Spinal cord (tissue), 10 donors: Measurements from ENCODE around the gene RPUSD1. TPM values are rescaled to one million over a fixed set of nuclear protein-coding genes. Genes with fewer than 3 reads are reported as not detected.

Source experiments
- DNase-seq, 6 donors: peaks; one replicate each; pipeline versions ENCODE4 v3.0.0 to v3.0.0-alpha.2; 2013 to 2015; ENCODE audit warnings: low spot score in 6 of 6, low read depth in 4 of 6
- H3K27ac ChIP-seq: one replicate; pipeline ENCODE4 v1.5.1; 2013; ENCODE audit warnings: low read depth, low read length, control low read depth
- H3K27me3 ChIP-seq: one replicate; pipeline ENCODE4 v1.6.1; 2013; ENCODE audit warnings: low read length; ENCODE audit not compliant: control insufficient read depth, insufficient read depth
- H3K36me3 ChIP-seq: one replicate; pipeline ENCODE4 v1.6.1; 2013; ENCODE audit warnings: low read length; ENCODE audit not compliant: control insufficient read depth, insufficient read depth
- H3K4me1 ChIP-seq: one replicate; pipeline ENCODE4 v1.6.1; 2013; ENCODE audit warnings: low read length; ENCODE audit not compliant: control insufficient read depth, insufficient read depth
- H3K4me3 ChIP-seq: one replicate; pipeline ENCODE4 v1.5.1; 2013; ENCODE audit warnings: low read depth, low read length, control low read depth
- H3K9me3 ChIP-seq: one replicate; pipeline ENCODE4 v1.6.1; 2013; ENCODE audit warnings: low read length; ENCODE audit not compliant: control insufficient read depth, insufficient read depth
- WGBS: methylation state at CpG from one replicate; pipeline ENCODE4 v1.1.5; 2013; ENCODE audit warnings: missing lambda C conversion rate; ENCODE audit not compliant: insufficient coverage; 5-methylcytosine and 5-hydroxymethylcytosine counted together
- polyA plus RNA-seq, 2 donors: library from polyadenylated mRNA; unstranded; fragments of 120-200 nt; gene quantifications; one replicate each; pipeline ENCODE4 v1.2.1, GENCODE V29; 2013; ENCODE audit not compliant: insufficient read length in 2 of 2
- total RNA-seq, 2 donors: library from RNA; depleted of rRNA in 1 of 2; stranded (reverse); fragments of 120-200 nt in 1 of 2; fragments of >200 nt in 1 of 2; gene quantifications; one replicate each; pipeline versions ENCODE4 v1.2.3 to v1.2.4, GENCODE V29; 2013 to 2014
- donor health status: healthy.

Gene RPUSD1
- total and polyA plus RNA-seq, 4 donors, result 9.3 to 23.9 (median 18.6) TPM

- DNase-seq, result peak; percentile 72 to 98 (median 88)
- peaks cover 27% of the 10 kb centered on the region for H3K4me1 ChIP-seq
- H3K27ac ChIP-seq, result no peak within 1 kb of the TSS
- H3K36me3 ChIP-seq, result peaks cover 85% of the 10 kb centered on the region
- no peaks in the 10 kb centered on the region for H3K9me3 ChIP-seq
- no peaks in the 10 kb centered on the region for H3K27me3 ChIP-seq
- under 1% methylated on average over 94 of the region's 97 CpGs for WGBS
- peak within 1 kb of the TSS; percentile 65 for H3K4me3 ChIP-seq
These were observed 382 bp upstream of the RPUSD1 start, which contains the start of gene CHTF18 for GRCh38 chr16:788399-789126. CHTF18 (plus strand) TSS chr16:788620; CDS start chr16:788685, 65 bp downstream.

DNA sequence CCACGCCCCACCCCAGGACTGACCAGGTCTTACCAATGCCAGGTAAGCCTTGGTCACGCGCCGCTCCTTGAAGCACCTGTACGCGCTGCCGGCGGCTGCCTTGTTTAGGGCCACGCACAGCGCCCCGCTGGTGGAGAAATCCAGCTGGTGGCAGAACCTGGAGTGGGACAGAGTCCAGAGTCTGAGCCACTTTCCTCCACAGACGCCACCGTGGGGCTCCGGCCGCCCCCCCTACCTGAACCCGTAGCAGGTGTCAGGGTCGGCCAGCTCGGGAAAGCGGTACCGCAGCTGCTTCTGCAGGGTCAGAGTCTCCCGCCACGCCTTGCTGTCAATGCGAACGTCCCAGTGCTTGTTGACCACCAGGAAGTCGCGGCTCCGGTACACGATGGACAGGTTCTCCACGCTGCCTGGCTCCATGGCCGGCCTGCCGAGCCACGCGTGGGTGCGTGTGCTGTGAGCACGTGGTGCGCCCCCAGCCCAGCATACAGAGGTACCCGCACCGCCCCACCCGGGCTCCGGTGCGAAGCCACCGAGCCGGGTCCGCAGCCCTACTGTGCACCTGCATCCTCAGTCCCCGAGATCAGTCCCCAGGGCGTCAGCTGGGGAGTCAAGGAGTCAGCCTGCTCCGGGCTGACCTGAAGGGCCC, 737 bp downstream of the RPUSD1 start:
- 46% methylated on average over 47 of the region's 47 CpGs for WGBS
- Histone ChIP-seq H3K36me3 (peaks cover 74% of the 10 kb centered on the region), H3K27ac (no peak overlapping the region), H3K4me3 (peak overlapping the region; percentile 49), H3K27me3 (no peaks in the 10 kb centered on the region), H3K4me1 (peaks cover 29% of the 10 kb centered on the region), H3K9me3 (no peaks in the 10 kb centered on the region)
- DNase-seq, result no peak

- H3K27ac ChIP-seq, result no peak overlapping the region
- H3K9me3 ChIP-seq, result no peaks in the 10 kb centered on the region
- no peaks in the 10 kb centered on the region for H3K27me3 ChIP-seq
- whole genome bisulfite sequencing, result 63% methylated on average over 58 of the region's 58 CpGs
- peaks cover 29% of the 10 kb centered on the region for H3K4me1 ChIP-seq
- no peak overlapping the region for H3K4me3 ChIP-seq
- H3K36me3 ChIP-seq, result peaks cover 58% of the 10 kb centered on the region
- DNase-seq, result peak in 2 of 6 donors; percentile 32 to 40
These were observed 2.3 kb downstream of the RPUSD1 start for GRCh38 chr16:785563-786535.

- Histone ChIP-seq H3K27me3 (no peaks in the 10 kb centered on the region), H3K36me3 (peaks cover 44% of the 10 kb centered on the region), H3K4me1 (peaks cover 26% of the 10 kb centered on the region), H3K4me3 (no peak overlapping the region), H3K27ac (no peak overlapping the region), H3K9me3 (no peaks in the 10 kb centered on the region)
- DNase-seq, result no peak
- 94% methylated on average over 19 of the region's 19 CpGs for WGBS
These were observed 3.8 kb downstream of the RPUSD1 start for GRCh38 chr16:784431-784830.

DNA sequence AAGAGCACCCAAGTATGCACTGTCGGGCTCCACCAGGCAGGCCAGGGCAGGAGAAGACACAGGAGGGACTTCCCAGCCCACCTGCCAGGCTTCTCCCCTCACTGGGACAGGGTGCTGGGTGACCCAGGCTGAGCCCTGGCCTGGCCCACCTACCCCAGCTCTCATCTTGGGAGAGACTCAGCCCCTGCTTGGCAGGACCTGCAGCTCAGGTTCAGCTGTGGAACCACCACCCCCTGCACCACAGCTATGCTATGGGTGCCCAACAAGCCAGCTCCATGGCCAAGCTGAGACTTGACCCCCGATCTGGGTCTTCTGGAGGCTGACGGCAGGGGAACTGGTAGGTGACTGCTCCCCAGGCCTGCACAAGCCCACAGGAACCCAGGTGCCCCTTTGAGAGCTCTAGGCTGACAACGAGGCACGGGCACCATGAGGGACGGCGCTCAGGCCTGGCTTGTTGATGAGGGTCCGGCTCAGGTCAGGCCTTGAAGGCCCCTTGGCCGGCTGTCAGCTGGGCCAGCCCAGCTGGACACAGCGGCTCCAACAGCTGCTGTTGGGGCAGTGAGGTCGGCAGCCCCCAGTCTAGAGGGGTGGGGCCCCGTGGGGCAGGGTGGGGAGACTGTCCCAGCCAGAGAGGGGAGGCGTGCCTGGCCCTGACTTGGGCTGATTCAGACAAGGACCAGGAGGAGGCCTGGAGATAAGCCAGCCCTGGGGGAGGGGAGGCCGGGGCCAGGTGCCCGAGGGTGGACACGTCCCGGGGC, 4.6 kb downstream of the RPUSD1 start:
- H3K27ac ChIP-seq, result no peak overlapping the region
- DNase-seq, result no peak
- 68% methylated on average over 17 of the region's 17 CpGs for WGBS
- no peak overlapping the region for H3K4me3 ChIP-seq
- no peaks in the 10 kb centered on the region for H3K27me3 ChIP-seq
- peaks cover 19% of the 10 kb centered on the region for H3K4me1 ChIP-seq
- peaks cover 39% of the 10 kb centered on the region for H3K36me3 ChIP-seq
- no peaks in the 10 kb centered on the region for H3K9me3 ChIP-seq

DNA sequence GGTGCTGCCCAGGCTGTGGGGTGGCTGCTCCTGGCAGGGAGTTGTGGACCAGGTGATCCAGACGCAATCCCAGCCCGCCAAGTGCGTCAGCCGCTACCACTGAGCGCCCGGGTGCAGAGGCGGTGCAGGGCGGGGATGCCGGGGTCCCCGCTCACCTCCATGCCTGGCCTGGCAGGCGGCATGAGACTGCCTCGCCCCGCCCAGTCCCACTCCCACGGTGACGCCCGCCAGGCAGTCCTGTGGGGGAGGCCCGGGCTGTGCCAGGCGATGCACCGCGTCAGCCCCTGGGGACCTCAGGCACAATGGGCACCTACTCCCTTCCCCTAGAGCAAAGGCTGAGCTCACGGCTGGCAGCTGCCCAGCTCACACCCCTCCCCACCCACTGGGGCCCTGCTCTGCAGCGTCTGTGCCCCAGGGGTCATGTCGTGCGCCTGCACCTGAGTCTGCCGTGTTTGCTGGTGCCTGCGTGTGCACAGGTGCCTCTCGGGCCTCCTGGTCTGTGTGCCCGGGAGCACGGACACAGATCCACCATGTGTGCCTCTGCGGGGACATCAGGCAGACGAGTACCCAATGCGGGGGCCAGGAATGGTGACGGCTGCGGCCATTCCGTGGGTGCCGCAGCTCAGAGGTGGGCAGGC, 5.3 kb downstream of the RPUSD1 start:
- H3K36me3 ChIP-seq, result peaks cover 39% of the 10 kb centered on the region
- no peak overlapping the region for H3K4me3 ChIP-seq
- H3K9me3 ChIP-seq, result no peaks in the 10 kb centered on the region
- peaks cover 18% of the 10 kb centered on the region for H3K4me1 ChIP-seq
- DNase-seq, result no peak
- 78% methylated on average over 36 of the region's 36 CpGs for WGBS
- H3K27me3 ChIP-seq, result no peaks in the 10 kb centered on the region
- H3K27ac ChIP-seq, result no peak overlapping the region

- no peak overlapping the region for H3K4me3 ChIP-seq
- H3K36me3 ChIP-seq, result peaks cover 35% of the 10 kb centered on the region
- no peaks in the 10 kb centered on the region for H3K27me3 ChIP-seq
- peaks cover 12% of the 10 kb centered on the region for H3K4me1 ChIP-seq
- H3K9me3 ChIP-seq, result no peaks in the 10 kb centered on the region
- no peak for DNase-seq
- 66% methylated on average over 6 of the region's 6 CpGs for WGBS
- H3K27ac ChIP-seq, result no peak overlapping the region
These were observed 5.9 kb downstream of the RPUSD1 start for GRCh38 chr16:782258-782657.

DNA sequence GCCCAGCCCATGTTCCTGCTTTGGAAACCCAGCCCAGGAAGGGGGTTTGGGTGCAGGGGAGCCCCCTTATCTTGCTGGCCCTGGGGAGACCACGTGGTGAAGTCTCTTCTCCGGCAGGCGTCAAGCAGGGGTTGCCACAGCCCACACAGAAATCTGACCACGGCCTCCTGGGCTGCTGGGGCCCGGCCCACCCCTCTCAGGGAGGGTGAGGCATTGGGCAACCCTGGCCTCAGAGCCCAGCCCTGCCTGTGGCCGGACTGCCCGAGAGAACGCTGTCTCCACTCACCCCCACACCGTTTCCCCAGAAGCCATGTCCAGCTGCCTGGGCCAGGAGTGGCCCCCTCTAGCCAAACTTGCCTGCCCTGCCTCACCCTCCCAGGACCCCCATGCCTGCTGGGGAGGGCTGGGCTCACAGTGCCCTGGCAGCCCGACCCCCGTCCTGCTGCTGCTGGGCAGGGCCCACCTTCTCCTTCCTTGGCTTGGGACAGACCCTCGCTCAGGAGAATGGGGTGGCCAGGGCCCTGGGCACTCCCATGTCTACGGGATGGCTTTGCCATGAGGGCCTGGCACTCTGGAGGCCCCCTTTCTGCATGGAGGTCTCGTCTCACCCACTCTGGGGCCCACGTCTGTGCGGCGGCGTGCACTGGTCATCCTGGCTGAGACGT, 6.7 kb downstream of the RPUSD1 start:
- no peaks in the 10 kb centered on the region for H3K27me3 ChIP-seq

More for the DNA sequence above, 6.7 kb downstream of the RPUSD1 start:
- no peak overlapping the region for H3K27ac ChIP-seq
- H3K9me3 ChIP-seq, result no peaks in the 10 kb centered on the region
- H3K4me1 ChIP-seq, result peaks cover 8% of the 10 kb centered on the region
- DNase-seq, result no peak
- no peak overlapping the region for H3K4me3 ChIP-seq
- H3K36me3 ChIP-seq, result peaks cover 27% of the 10 kb centered on the region
- 78% methylated on average over 19 of the region's 19 CpGs for WGBS
